ENCODE data around the gene GASK1A. TPM values are rescaled to one million over a fixed set of nuclear protein-coding genes. Genes with fewer than 3 reads are reported as not detected.

The GASK1A gene
- total and polyA plus RNA-seq, 2 of the 8 experiments (the other 6 are each of a cell fraction or from before 2014, with no cell fraction given), result 4.7 to 7.9 TPM

GRCh38 chr3:43102773-43103480 lies 123.8 kb downstream of the GASK1A start:
- H3K9ac ChIP-seq (replicated peaks in 1 of 4; ENCODE audit: extremely low read depth in 1 of 4, low read depth in 3 of 4, low read length in 3 of 4), result peak overlapping the region in 1 of 4 experiments; percentile 39; a peak in 1 of 7 replicates
- no peak overlapping the region for H4K5ac ChIP-seq (ENCODE audit: insufficient read length, low read depth, low read length)
- FAIRE-seq, result no peak
- peaks cover 0 to 8% (median 5%) of the 10 kb centered on the region in 4 experiments; a peak in 5 of 7 replicates for H3K27me3 ChIP-seq (replicated peaks in 1 of 4; ENCODE audit: control insufficient read depth in 3 of 4, extremely low read depth in 1 of 4, insufficient read depth in 3 of 4, low read length in 3 of 4)
- H4K8ac ChIP-seq (ENCODE audit: extremely low read depth, insufficient read depth, low read length), result no peak overlapping the region
- H3K14ac ChIP-seq (ENCODE audit: insufficient read length), result no peak overlapping the region
- H2AFZ ChIP-seq (ENCODE audit: low read length), result no peak overlapping the region
- H2BK15ac ChIP-seq (ENCODE audit: low read length), result no peak overlapping the region
- no peak overlapping the region for H2BK120ac ChIP-seq (replicated peaks; ENCODE audit: low read depth, low read length)
- no peak overlapping the region for H3K4me2 ChIP-seq (ENCODE audit: insufficient read depth in 1 of 2, low read depth in 2 of 2, low read length in 2 of 2)
- TF ChIP-seq TEAD4 (IDR thresholded peaks at IDR 0.05; ENCODE audit: low read depth, low read length), result no peak
- TF ChIP-seq ZNF274 (IDR thresholded peaks at IDR 0.05; ENCODE audit: borderline replicate concordance, extremely low read depth, low read length), result no peak
- no peak for TF ChIP-seq SIN3A (conservative IDR thresholded peaks at IDR 0.05 in 1 of 2, IDR thresholded peaks at IDR 0.05 in 1 of 2; ENCODE audit: low read depth in 1 of 2, low read length in 2 of 2)
- TF ChIP-seq RBBP5 (IDR thresholded peaks at IDR 0.05; ENCODE audit: borderline replicate concordance, low read depth, low read length), result no peak
- no peak overlapping the region for H3K56ac ChIP-seq (replicated peaks; ENCODE audit: insufficient read length, low read depth, low read length)
- peaks cover 0 to 2% of the 10 kb centered on the region in 2 experiments for H4K20me1 ChIP-seq (replicated peaks in 1 of 2; ENCODE audit: control insufficient read depth in 1 of 2, insufficient read depth in 2 of 2, low read length in 2 of 2)
- H4K91ac ChIP-seq (replicated peaks; ENCODE audit: insufficient read length, low read length), result no peak overlapping the region
- H3K4ac ChIP-seq (replicated peaks; ENCODE audit: insufficient read length, low read depth, low read length), result no peak overlapping the region
- 100% methylated on average over 1 of the region's 2 CpGs; no CpG with 5 or more reads in 1 of the 2 experiments for whole genome bisulfite sequencing, 2 experiments (ENCODE audit: extremely low coverage in 1 of 2, insufficient coverage in 1 of 2, insufficient read length in 1 of 2, insufficient replicate concordance in 2 of 2, low coverage in 1 of 2, low lambda C conversion rate in 2 of 2, missing lambda C conversion rate in 1 of 2)
- no peaks in the 10 kb centered on the region for H3K9me3 ChIP-seq (ENCODE audit: insufficient read depth in 2 of 2, low read depth in 1 of 2, low read length in 1 of 2)
- H2BK20ac ChIP-seq (ENCODE audit: low read length), result no peak overlapping the region
- H3K79me2 ChIP-seq (ENCODE audit: control insufficient read depth in 1 of 2, insufficient read depth in 2 of 2, low read length in 2 of 2), result peaks cover 0 to 3% of the 10 kb centered on the region in 2 experiments; a peak in 1 of 4 replicates
- peaks cover 0 to 3% (median 0%) of the 10 kb centered on the region in 4 experiments; a peak in 4 of 7 replicates for H3K4me1 ChIP-seq (replicated peaks in 1 of 4; ENCODE audit: control insufficient read depth in 3 of 4, insufficient read depth in 4 of 4, low read length in 3 of 4)
- ChIA-PET POLR2A (ENCODE audit: partially characterized antibody) (no interaction called here), CTCF (ENCODE audit: partially characterized antibody) (interaction anchor here (0.5 to 1.6 kb wide), 7 partner anchors 19 to 291 kb away, joined by 3 to 8 read pairs (median 3); partner anchors contain the start of gene GASK1A)
- peaks cover 7% of the 10 kb centered on the region; the same call in 1 of the 2 replicates for H3K23me2 ChIP-seq (ENCODE audit: low read depth, low read length)
- no peak overlapping the region for H3K23ac ChIP-seq (ENCODE audit: insufficient read length)
- DNase-seq (ENCODE audit: low read depth in 1 of 2, low spot score in 2 of 2), result no peak
- no peaks in the 10 kb centered on the region for H3K36me3 ChIP-seq (ENCODE audit: control insufficient read depth in 2 of 4, insufficient read depth in 4 of 4, low read length in 3 of 4)
- H3K79me1 ChIP-seq (ENCODE audit: low read depth, low read length), result peaks cover 3% of the 10 kb centered on the region
- H3K4me3 ChIP-seq (ENCODE audit: extremely low read depth in 1 of 4, insufficient read depth in 2 of 4, low read depth in 3 of 4, low read length in 4 of 4), result no peak overlapping the region
- no peak overlapping the region for H3K27ac ChIP-seq (ENCODE audit: low read depth, low read length)
- H2BK12ac ChIP-seq (ENCODE audit: low read depth, low read length), result no peak overlapping the region
- no peak overlapping the region for H3K18ac ChIP-seq (ENCODE audit: extremely low read depth, low read length)
- H2BK5ac ChIP-seq (ENCODE audit: low read depth, low read length), result no peak overlapping the region
- no peak overlapping the region for H2AK5ac ChIP-seq (ENCODE audit: low read depth, low read length)
